CD14-positive monocyte (primary cell): ENCODE measurements around the gene PDCD11. TPM values are rescaled to one million over a fixed set of nuclear protein-coding genes. Genes with fewer than 3 reads are reported as not detected.
"Not testable (repeated sequence)": the region's sequence is repeated elsewhere in the genome, so short reads cannot be mapped to it uniquely, and the experiment has no call there.

ENCODE experiments used
- DNase-seq, 3 donors: peaks; one replicate each; pipeline ENCODE4 v3.0.0-alpha.2; 2011 to 2022
- H2AFZ ChIP-seq: 2 replicates; pipeline ENCODE4 v1.6.0; 2012; ENCODE audit warnings: mild to moderate bottlenecking, low read depth, low read length, inconsistent platforms; ENCODE audit not compliant: insufficient read depth, poor library complexity, severe bottlenecking
- H3K27ac ChIP-seq, 2 donors: 1 replicate in 1 of 2; 2 replicates in 1 of 2; pipeline ENCODE4 v1.5.1; 2012 to 2013; ENCODE audit warnings: low read length in 2 of 2, control low read depth in 1 of 2, inconsistent platforms in 1 of 2, low read depth in 1 of 2, mild to moderate bottlenecking in 1 of 2
- H3K27me3 ChIP-seq, 2 donors: one replicate each; pipeline versions ENCODE4 v1.6.0 to v1.6.1; 2011 to 2013; ENCODE audit warnings: low read length in 2 of 2; ENCODE audit not compliant: control insufficient read depth in 2 of 2, insufficient read depth in 2 of 2
- H3K36me3 ChIP-seq, 2 donors: replicated peaks in 1 of 2; 1 replicate in 1 of 2; 2 replicates in 1 of 2; pipeline versions ENCODE4 v1.5.1 to v1.6.1; 2012 to 2013; ENCODE audit warnings: low read length in 2 of 2, control low read depth in 1 of 2, inconsistent platforms in 1 of 2, mild to moderate bottlenecking in 1 of 2; ENCODE audit not compliant: insufficient read depth in 2 of 2, control insufficient read depth in 1 of 2
- H3K4me1 ChIP-seq, 2 donors: 1 replicate in 1 of 2; 2 replicates in 1 of 2; pipeline versions ENCODE4 v1.5.1 to v1.6.1; 2012 to 2013; ENCODE audit warnings: low read length in 2 of 2, control low read depth in 1 of 2, inconsistent platforms in 1 of 2, mild to moderate bottlenecking in 1 of 2, moderate library complexity in 1 of 2; ENCODE audit not compliant: insufficient read depth in 2 of 2, control insufficient read depth in 1 of 2
- H3K4me2 ChIP-seq: replicated peaks from 2 replicates; pipeline ENCODE3; 2012; ENCODE audit warnings: low read length, moderate library complexity, mild to moderate bottlenecking; ENCODE audit not compliant: poor library complexity, severe bottlenecking; ENCODE audit errors: extremely low read depth
- H3K4me3 ChIP-seq, 3 experiments: fragments of 200-600 bp in 1 of 3; sonication (generic) in 1 of 3; replicated peaks in 1 of 3; 1 replicate in 2 of 3; 2 replicates in 1 of 3; pipeline ENCODE4 v1.5.1; 2011 to 2013; ENCODE audit warnings: low read length in 3 of 3, mild to moderate bottlenecking in 3 of 3, control low read depth in 2 of 3, low read depth in 2 of 3, inconsistent platforms in 1 of 3, moderate library complexity in 1 of 3
- H3K79me2 ChIP-seq: 2 replicates; pipeline ENCODE4 v1.6.0; 2012; ENCODE audit warnings: mild to moderate bottlenecking, control low read depth, inconsistent platforms, low read length, moderate library complexity; ENCODE audit not compliant: insufficient read depth
- H3K9ac ChIP-seq: 2 replicates; pipeline ENCODE4 v1.6.0; 2017; ENCODE audit warnings: low read length, mild to moderate bottlenecking; ENCODE audit not compliant: insufficient read depth, poor library complexity, severe bottlenecking
- H3K9me3 ChIP-seq, 2 donors: replicated peaks in 1 of 2; 1 replicate in 1 of 2; 2 replicates in 1 of 2; pipeline versions ENCODE4 v1.5.1 to v1.6.1; 2012 to 2013; ENCODE audit warnings: low read length in 2 of 2, control low read depth in 1 of 2; ENCODE audit not compliant: control insufficient read depth in 1 of 2, insufficient read depth in 1 of 2
- H4K20me1 ChIP-seq: 2 replicates; pipeline ENCODE4 v1.6.0; 2012; ENCODE audit warnings: mild to moderate bottlenecking, low read length, control low read depth, moderate library complexity; ENCODE audit not compliant: insufficient read depth
- H3K27ac Mint-ChIP-seq, 7 donors: one replicate each; pipeline ENCODE4 v1.8.0; 2020; ENCODE audit warnings: mild to moderate bottlenecking in 7 of 7, mixed read lengths in 7 of 7, moderate library complexity in 6 of 7, inconsistent platforms in 2 of 7
- H3K27me3 Mint-ChIP-seq, 3 donors: one replicate each; pipeline ENCODE4 v1.8.0; 2021 to 2022; ENCODE audit warnings: low read depth in 3 of 3, mild to moderate bottlenecking in 3 of 3, mixed read lengths in 3 of 3, moderate library complexity in 3 of 3, inconsistent platforms in 1 of 3
- H3K36me3 Mint-ChIP-seq, 2 donors: one replicate each; pipeline ENCODE4 v1.8.0; 2020; ENCODE audit warnings: mixed read lengths in 2 of 2, inconsistent platforms in 1 of 2, mild to moderate bottlenecking in 1 of 2
- H3K4me1 Mint-ChIP-seq: one replicate; pipeline ENCODE4 v1.8.0; 2020; ENCODE audit warnings: mild to moderate bottlenecking, mixed read lengths
- H3K4me3 Mint-ChIP-seq, 2 donors: one replicate each; pipeline ENCODE4 v1.8.0; 2020; ENCODE audit warnings: mild to moderate bottlenecking in 2 of 2, mixed read lengths in 2 of 2, moderate library complexity in 1 of 2
- H3K9me3 Mint-ChIP-seq, 7 donors: one replicate each; pipeline ENCODE4 v1.8.0; 2020 to 2022; ENCODE audit warnings: mixed read lengths in 7 of 7, mild to moderate bottlenecking in 6 of 7, moderate library complexity in 6 of 7, inconsistent platforms in 2 of 7
- WGBS: methylation state at CpG from one replicate; pipeline ENCODE4 v1.1.5; 2013; ENCODE audit warnings: missing lambda C conversion rate; ENCODE audit not compliant: insufficient coverage; 5-methylcytosine and 5-hydroxymethylcytosine counted together
- intact Hi-C, 2 donors: fragments of 100-400 bp; cut with micrococcal nuclease; formaldehyde crosslinking; loops; one replicate each; pipeline versions ENCODE4 v1.15.0 to v1.15.1; 2023
- polyA plus RNA-seq, 3 donors: library from polyadenylated mRNA; depleted of rRNA in 1 of 3; unstranded in 2 of 3; stranded (reverse) in 1 of 3; fragments of 300-500 nt in 2 of 3; fragments of >200 nt in 1 of 3; fragmentation: Illumina TruSeq in 2 of 3; gene quantifications; 1 replicate in 2 of 3; 2 replicates in 1 of 3; pipeline ENCODE4 v1.2.3, GENCODE V29; 2012 to 2021
- TF ChIP-seq, protein P1 (sequence below): fragments of 200-600 bp; IDR thresholded peaks from one replicate; pipeline ENCODE4 v1.8.0; 2022; ENCODE audit warnings: antibody characterized with exemption, mild to moderate bottlenecking

Gene PDCD11
- polyA plus RNA-seq, 3 donors: 2.9 to 9.7 (median 3.3) TPM

DNA sequence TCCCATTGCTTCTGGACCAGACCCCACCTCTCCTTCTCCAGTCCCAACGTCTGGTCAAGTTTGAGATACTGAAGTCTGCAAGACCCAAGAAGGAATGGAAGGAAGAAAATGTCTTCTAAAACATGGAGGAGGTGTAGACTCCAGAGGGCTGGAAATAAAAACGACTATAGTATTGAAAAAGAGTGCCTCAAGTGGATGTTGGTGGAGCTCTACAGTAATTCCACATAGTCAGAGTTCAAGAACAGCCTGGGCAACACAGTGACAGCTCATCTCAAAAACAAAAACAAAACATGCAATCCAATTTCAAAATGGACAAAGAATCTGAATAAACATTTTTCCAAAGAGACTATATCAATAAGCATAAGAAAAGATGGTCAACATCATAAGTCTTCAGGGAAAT, 43.1 kb upstream of the PDCD11 start:
- Histone ChIP-seq H3K4me2 (no peak overlapping the region), H3K4me1 (peaks cover 9% of the 10 kb centered on the region in 2 donors), H3K9ac (no peak overlapping the region), H3K36me3 (peaks cover 0 to 4% of the 10 kb centered on the region in 2 donors), H4K20me1 (no peaks in the 10 kb centered on the region), H3K27ac (no peak overlapping the region), H3K9me3 (no peaks in the 10 kb centered on the region), H3K27me3 (no peaks in the 10 kb centered on the region), H2AFZ (no peak overlapping the region), H3K4me3 (no peak overlapping the region), H3K79me2 (peaks cover 17% of the 10 kb centered on the region)
- H3K4me1 Mint-ChIP-seq: peaks cover 8% of the 10 kb centered on the region
- TF ChIP-seq, protein P1, sequence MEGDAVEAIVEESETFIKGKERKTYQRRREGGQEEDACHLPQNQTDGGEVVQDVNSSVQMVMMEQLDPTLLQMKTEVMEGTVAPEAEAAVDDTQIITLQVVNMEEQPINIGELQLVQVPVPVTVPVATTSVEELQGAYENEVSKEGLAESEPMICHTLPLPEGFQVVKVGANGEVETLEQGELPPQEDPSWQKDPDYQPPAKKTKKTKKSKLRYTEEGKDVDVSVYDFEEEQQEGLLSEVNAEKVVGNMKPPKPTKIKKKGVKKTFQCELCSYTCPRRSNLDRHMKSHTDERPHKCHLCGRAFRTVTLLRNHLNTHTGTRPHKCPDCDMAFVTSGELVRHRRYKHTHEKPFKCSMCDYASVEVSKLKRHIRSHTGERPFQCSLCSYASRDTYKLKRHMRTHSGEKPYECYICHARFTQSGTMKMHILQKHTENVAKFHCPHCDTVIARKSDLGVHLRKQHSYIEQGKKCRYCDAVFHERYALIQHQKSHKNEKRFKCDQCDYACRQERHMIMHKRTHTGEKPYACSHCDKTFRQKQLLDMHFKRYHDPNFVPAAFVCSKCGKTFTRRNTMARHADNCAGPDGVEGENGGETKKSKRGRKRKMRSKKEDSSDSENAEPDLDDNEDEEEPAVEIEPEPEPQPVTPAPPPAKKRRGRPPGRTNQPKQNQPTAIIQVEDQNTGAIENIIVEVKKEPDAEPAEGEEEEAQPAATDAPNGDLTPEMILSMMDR: no peak
- H3K27me3 Mint-ChIP-seq: peaks cover 0 to 2% (median 0%) of the 10 kb centered on the region in 3 donors
- no peak overlapping the region for H3K4me3 Mint-ChIP-seq
- no peak for DNase-seq
- H3K27ac Mint-ChIP-seq: no peak overlapping the region
- H3K36me3 Mint-ChIP-seq: peaks cover 2% of the 10 kb centered on the region in 2 donors
- intact Hi-C loops: no loop called here
- no CpG with 5 or more reads among the region's 2 CpGs for WGBS
- peaks cover 0 to 2% (median 0%) of the 10 kb centered on the region in 7 donors for H3K9me3 Mint-ChIP-seq

DNA sequence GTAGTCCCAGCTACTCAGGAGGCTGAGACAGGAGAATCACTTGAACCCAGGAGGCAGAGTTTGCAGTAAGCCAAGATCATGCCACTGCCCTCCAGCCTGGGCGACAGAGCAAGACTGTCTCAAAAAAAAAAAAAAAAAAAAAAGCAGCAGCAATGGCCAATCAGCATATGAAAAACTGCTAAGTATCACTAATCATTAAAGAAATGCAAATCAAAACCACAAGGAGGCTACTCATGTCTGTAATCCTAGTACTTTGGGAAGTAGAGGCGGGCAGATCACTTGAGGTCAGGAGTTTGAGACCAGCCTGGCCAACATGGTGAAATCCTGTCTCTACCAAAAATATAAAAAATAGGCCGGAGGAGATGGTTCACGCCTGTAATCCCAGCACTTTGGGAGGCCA, 41.9 kb upstream of the PDCD11 start:
- H3K9me3 ChIP-seq, H3K4me1 ChIP-seq, intact Hi-C loops, H3K4me1 Mint-ChIP-seq, H4K20me1 ChIP-seq, H3K27me3 ChIP-seq, H3K27ac ChIP-seq, DNase-seq, H2AFZ ChIP-seq, H3K9me3 Mint-ChIP-seq, H3K9ac ChIP-seq, H3K27ac Mint-ChIP-seq, H3K4me3 Mint-ChIP-seq, H3K4me2 ChIP-seq, H3K27me3 Mint-ChIP-seq, H3K36me3 ChIP-seq, H3K36me3 Mint-ChIP-seq, H3K4me3 ChIP-seq: not testable (repeated sequence)
- no CpG with 5 or more reads among the region's 4 CpGs for WGBS
- H3K79me2 ChIP-seq: peaks cover 12% of the 10 kb centered on the region
